ENCODE data around the gene TMSB15C.

GRCh38 chrX:104098919-104099318, 22.9 kb upstream of the TMSB15C start:
- TF ChIP-seq POLR2AphosphoS5 (IDR thresholded peaks at IDR 0.05; ENCODE audit: borderline replicate concordance, low read depth, low read length) (no peak), FOXP2 (optimal IDR thresholded peaks at IDR 0.05; ENCODE audit: control extremely low read depth, extremely low read length, insufficient read depth) (no peak), EZH2 (IDR thresholded peaks at IDR 0.05) (no peak)
